HL-60 (cell line): ENCODE results near the gene C2orf42.

Experiments
- CTCF ChIP-seq: IDR thresholded peaks from one replicate; pipeline ENCODE4 v1.5.1; 2011; ENCODE audit warnings: low read length, control low read depth, inconsistent platforms; ENCODE audit not compliant: insufficient read depth
- GABPA ChIP-seq: IDR thresholded peaks from 2 replicates; pipeline ENCODE4 v1.6.1; 2012; ENCODE audit warnings: low read depth
- POLR2AphosphoS5 ChIP-seq: IDR thresholded peaks from 2 replicates; pipeline ENCODE4 v1.6.1; 2012; ENCODE audit warnings: low read depth
- SPI1 ChIP-seq: IDR thresholded peaks from 2 replicates; pipeline ENCODE4 v1.6.1; 2012; ENCODE audit warnings: low read depth, mild to moderate bottlenecking, borderline replicate concordance

GRCh38 chr2:70161069-70161534 lies 29.7 kb downstream of the C2orf42 start:
- TF ChIP-seq GABPA: no peak
- TF ChIP-seq CTCF: no peak
- no peak for TF ChIP-seq SPI1
- no peak for TF ChIP-seq POLR2AphosphoS5
